ENCODE measurements around the gene MTFR1L. TPM values are rescaled to one million over a fixed set of nuclear protein-coding genes. Genes with fewer than 3 reads are reported as not detected.

Gene MTFR1L
- total RNA-seq, 2 donors from 2014 or later: 39.7 to 56.4 TPM

DNA sequence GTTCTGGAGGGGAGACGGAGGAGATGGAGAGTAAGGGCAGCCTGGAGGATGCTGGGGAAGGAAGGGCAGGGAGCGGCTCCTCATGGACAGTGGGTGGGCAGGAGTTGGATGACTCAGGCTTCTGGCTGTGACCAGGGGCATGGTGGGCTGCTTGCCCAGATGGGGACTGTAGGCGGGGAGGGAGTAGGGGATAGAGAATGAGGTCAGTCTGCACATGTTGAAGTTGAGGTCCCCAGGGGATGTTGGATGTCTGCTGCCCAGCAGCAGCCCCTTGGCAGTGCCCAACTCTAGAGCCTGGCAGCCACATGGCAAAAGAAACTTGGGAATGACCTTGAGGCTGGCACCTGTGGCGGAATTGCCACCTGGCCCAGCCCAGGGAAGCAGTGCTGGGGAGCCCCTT, 13.3 kb upstream of the MTFR1L start:
- 59 to 75% methylated on average over 4 of the region's 4 CpGs for WGBS, 2 donors
- Histone ChIP-seq H3K4me3 (no peak overlapping the region), H3K27ac (peak overlapping the region; percentile 71 to 83 (median 79)), H3K27me3 (no peaks in the 10 kb centered on the region), H3K9me3 (no peaks in the 10 kb centered on the region), H3K4me1 (peaks cover 72% of the 10 kb centered on the region), H3K36me3 (replicated peaks in 1 of 2; ENCODE audit: insufficient read depth in 1 of 2, low read depth in 2 of 2) (no peaks in the 10 kb centered on the region)
- peak; percentile 68 for ATAC-seq
- TF ChIP-seq, protein P1, sequence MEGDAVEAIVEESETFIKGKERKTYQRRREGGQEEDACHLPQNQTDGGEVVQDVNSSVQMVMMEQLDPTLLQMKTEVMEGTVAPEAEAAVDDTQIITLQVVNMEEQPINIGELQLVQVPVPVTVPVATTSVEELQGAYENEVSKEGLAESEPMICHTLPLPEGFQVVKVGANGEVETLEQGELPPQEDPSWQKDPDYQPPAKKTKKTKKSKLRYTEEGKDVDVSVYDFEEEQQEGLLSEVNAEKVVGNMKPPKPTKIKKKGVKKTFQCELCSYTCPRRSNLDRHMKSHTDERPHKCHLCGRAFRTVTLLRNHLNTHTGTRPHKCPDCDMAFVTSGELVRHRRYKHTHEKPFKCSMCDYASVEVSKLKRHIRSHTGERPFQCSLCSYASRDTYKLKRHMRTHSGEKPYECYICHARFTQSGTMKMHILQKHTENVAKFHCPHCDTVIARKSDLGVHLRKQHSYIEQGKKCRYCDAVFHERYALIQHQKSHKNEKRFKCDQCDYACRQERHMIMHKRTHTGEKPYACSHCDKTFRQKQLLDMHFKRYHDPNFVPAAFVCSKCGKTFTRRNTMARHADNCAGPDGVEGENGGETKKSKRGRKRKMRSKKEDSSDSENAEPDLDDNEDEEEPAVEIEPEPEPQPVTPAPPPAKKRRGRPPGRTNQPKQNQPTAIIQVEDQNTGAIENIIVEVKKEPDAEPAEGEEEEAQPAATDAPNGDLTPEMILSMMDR (IDR thresholded peaks at IDR 0.05): no peak
- TF ChIP-seq POLR2A (IDR thresholded peaks at IDR 0.05): no peak
- DNase-seq: peak; percentile 86 to 89 (median 87)
- intact Hi-C loops (cut with DNase I): loop anchor here (5.0 kb wide), 2 partner anchors 194 to 304 kb away; no protein-coding TSS in a partner anchor

DNA sequence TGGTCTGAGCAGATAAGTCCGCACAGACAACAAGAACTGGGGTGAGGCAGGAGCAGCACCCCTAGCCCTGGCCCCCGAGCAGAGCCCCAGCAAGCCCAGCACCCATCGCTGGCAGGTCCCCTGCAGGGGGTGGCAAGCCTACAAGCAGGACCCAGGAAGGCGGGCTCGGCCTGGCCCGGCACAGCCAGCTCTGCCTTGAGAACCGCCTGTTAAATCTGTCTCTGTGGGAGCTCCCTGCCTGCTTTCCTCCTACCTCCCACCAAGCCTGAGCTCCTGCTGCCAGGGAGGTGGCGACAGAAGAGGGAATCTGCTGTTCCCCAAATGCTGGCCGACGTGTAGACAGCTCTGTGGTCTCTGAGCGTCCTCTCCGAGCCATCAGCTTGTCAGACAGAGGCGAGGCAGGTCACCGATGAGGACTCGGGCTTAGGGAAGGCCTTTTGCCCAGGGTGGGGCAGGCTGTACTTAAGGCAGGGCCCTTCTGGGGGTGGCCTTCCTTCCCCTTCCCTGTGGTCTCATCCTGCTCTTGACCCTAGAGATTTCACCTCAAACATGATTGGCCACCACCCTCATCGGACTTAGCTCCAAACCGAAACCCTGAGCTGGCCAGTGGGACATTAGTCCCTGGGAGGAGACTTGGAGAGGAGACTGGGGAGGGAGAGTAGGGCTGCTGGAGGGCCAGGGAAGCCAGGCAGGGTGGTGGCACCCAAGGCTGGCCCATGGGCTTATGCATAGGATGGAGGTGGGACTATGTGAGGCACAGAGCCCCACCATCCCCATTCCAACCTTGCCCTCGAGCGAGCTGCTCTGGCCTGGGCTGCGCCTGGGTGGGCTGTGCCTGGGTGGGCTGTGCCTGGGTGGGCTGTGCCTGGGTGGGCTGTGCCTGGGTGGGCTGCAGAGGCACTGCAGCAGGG, 12.0 kb upstream of the MTFR1L start:
- intact Hi-C loops (cut with DNase I): loop anchor here (5.0 kb wide), 2 partner anchors 195 to 305 kb away; no protein-coding TSS in a partner anchor
- H3K27ac ChIP-seq: peak overlapping the region in 2 of 4 donors; percentile 36 to 50
- DNase-seq (no peak), ATAC-seq (no peak)
- H3K4me3 ChIP-seq: no peak overlapping the region
- H3K36me3 ChIP-seq (replicated peaks in 1 of 2; ENCODE audit: insufficient read depth in 1 of 2, low read depth in 2 of 2): peaks cover 0 to 2% of the 10 kb centered on the region in 2 donors
- peaks cover 59% of the 10 kb centered on the region for H3K4me1 ChIP-seq
- H3K27me3 ChIP-seq: no peaks in the 10 kb centered on the region
- H3K9me3 ChIP-seq: no peaks in the 10 kb centered on the region
- WGBS, 2 donors: 88 to 96% methylated on average over 8 to 20 of the region's 20 CpGs
- TF ChIP-seq, protein P1 (IDR thresholded peaks at IDR 0.05): no peak
- no peak for TF ChIP-seq POLR2A (IDR thresholded peaks at IDR 0.05)

DNA sequence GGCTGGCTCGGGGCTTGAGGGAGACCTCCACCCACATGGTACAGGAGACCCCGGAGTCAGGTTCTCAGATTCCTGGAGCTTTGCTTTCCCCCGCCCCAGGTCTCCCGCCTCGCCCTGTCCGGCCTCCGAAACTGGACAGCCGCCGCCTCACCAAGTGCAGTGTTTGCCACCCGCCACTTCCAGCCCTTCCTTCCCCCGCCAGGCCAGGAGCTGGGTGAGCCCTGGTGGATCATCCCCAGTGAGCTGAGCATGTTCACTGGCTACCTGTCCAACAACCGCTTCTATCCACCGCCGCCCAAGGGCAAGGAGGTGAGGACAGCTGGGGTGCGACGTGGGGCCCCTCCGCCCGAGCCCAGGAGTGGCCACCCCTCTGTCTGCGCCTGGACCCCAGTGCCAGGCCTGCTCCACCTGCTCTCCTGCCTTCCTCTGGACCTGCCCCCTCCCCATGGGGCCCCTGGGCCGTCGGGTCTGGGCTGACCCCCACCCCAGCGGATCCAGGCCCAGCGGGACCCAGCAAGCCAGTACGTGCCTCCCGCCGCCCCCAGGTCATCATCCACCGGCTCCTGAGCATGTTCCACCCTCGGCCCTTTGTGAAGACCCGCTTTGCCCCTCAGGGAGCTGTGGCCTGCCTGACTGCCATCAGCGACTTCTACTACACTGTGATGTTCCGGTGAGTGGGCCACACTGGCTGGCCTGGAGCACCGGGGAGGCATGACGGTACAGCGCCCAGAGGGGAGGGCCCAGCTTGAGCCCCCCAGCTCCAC, 11.1 kb upstream of the MTFR1L start:
- no peak for DNase-seq
- TF ChIP-seq, protein P1 (IDR thresholded peaks at IDR 0.05): no peak
- TF ChIP-seq POLR2A (IDR thresholded peaks at IDR 0.05): no peak
- WGBS, 2 donors: 89 to 93% methylated on average over 25 to 29 of the region's 34 CpGs
- Histone ChIP-seq H3K27ac (no peak overlapping the region), H3K4me1 (peaks cover 51% of the 10 kb centered on the region), H3K4me3 (no peak overlapping the region), H3K36me3 (replicated peaks in 1 of 2; ENCODE audit: insufficient read depth in 1 of 2, low read depth in 2 of 2) (peaks cover 0 to 2% of the 10 kb centered on the region in 2 donors), H3K27me3 (no peaks in the 10 kb centered on the region), H3K9me3 (no peaks in the 10 kb centered on the region)
- intact Hi-C loops (cut with DNase I): loop anchor here (5.0 kb wide), 2 partner anchors 196 to 306 kb away; no protein-coding TSS in a partner anchor
- no peak for ATAC-seq

DNA sequence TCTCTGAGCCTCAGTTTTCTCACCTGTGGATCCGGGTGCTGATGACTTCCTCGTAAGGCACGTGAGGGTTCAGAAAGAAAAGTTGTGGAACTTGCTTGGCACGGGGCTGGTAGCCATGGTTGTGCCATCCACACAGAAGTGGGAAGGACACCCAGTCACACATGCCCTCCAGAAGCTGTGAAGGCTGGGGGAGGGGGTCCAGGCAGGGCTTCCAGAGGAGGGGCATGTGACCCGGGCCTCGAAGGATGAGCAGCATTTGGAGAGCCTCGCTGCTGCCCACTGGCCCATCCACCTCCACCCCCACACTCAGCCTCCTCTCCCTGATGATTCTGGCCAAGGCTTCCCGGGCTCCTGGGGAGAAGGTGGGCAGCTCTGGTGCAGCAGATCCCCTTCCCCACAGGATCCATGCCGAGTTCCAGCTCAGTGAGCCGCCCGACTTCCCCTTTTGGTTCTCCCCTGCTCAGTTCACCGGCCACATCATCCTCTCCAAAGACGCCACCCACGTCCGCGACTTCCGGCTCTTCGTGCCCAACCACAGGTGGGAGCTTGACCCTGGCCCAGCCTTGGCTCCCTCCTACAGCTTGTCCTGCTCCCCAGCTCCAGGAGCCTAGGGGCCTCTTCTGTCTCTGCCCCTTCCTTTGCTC, 10.3 kb upstream of the MTFR1L start:
- ATAC-seq (no peak), DNase-seq (no peak)
- intact Hi-C loops (cut with DNase I): loop anchor here (5.0 kb wide), 2 partner anchors 197 to 307 kb away; no protein-coding TSS in a partner anchor
- WGBS, 2 donors: 70 to 86% methylated on average over 14 to 16 of the region's 18 CpGs
- no peaks in the 10 kb centered on the region for H3K27me3 ChIP-seq
- H3K36me3 ChIP-seq (replicated peaks in 1 of 2; ENCODE audit: insufficient read depth in 1 of 2, low read depth in 2 of 2): peaks cover 0 to 5% of the 10 kb centered on the region in 2 donors
- no peak overlapping the region for H3K27ac ChIP-seq
- peaks cover 44% of the 10 kb centered on the region for H3K4me1 ChIP-seq
- no peak overlapping the region for H3K4me3 ChIP-seq
- TF ChIP-seq, protein P1 (IDR thresholded peaks at IDR 0.05): no peak
- no peak for TF ChIP-seq POLR2A (IDR thresholded peaks at IDR 0.05)
- no peaks in the 10 kb centered on the region for H3K9me3 ChIP-seq
